ENCODE data around the gene DUSP7.

Gene DUSP7

DNA sequence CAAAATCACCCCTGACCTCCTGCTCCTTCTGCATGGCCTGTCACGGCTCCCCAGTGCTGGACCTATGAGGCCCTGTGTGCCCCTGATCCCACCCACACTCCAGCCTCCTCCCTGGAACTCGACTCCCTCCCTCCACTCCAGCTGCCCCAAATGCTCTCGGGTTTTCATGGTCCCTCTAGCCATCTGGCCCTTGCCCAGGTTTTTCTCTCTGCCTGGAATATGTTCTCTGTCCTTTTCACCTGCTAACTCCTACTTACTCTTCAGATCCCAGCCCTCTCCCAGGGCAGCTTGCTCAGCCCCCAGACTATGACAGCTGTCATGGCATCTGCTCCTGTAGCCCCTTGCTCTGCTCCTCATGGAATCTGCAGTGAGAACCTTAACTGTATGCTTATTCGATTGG, 30.3 kb downstream of the DUSP7 start:
- DNase-seq (ENCODE audit: low read depth): no peak

DNA sequence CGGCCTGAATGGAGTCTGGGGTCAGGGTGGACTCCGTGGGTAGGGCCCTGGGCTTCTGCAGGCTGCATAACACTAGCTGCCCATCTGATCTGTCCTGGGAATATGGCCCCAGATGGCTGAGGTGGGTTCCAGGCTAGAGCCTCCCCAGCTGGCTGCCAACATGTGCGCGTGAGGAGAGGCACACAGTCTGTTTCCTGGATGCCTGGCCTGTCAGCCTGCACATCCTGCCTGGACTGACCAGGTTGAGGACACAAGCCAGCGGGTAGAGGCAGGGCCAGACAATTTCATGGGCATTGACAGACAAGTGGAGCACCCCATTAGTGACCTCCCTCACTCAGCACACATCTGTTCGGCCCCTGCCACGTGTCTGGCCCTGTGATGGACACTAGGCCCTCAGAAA, 30.9 kb downstream of the DUSP7 start:
- DNase-seq (ENCODE audit: low read depth): no peak

GRCh38 chr3:52024765-52025452, 31.5 kb downstream of the DUSP7 start:
- no peak for DNase-seq (ENCODE audit: low read depth)

- no peak for DNase-seq (ENCODE audit: low read depth)
Observed at GRCh38 chr3:52023860-52024764, 32.3 kb downstream of the DUSP7 start.

DNA sequence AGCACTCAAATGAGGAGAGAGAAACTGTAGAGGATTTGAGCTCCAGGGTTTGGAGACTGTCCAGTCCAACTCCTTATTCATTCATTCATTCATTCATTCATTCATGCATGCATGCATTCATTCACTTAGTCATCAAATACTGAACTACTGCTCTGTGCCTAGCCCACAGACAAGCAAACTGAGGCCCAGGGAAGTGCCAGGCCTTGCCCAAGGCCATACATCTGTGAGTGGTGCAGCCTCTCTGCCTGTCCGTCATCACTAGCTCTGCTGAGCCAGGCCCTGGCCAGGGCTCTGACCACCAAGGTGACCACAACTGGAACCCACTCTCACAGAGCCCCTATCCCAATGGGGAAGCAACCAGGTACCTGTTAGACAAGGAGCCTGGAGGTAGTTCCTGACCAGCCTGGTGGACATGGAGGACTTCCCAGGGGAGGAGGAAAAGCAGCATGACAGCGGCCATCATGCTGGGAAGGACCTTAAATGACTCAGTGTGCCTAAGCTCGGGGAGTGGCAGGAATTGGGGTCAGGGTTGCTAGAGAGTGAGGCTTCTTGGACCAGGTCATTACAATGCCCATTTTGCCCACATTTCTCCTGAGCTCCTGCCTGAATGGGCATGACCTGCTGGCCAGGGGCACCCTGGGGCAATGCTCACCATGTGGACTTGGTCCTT, 33.1 kb downstream of the DUSP7 start:
- DNase-seq (ENCODE audit: low read depth): no peak

GRCh38 chr3:52022323-52023100, 33.9 kb downstream of the DUSP7 start:
- DNase-seq (ENCODE audit: low read depth): no peak

GRCh38 chr3:52021489-52022268, 34.7 kb downstream of the DUSP7 start:
- DNase-seq (ENCODE audit: low read depth): no peak

DNA sequence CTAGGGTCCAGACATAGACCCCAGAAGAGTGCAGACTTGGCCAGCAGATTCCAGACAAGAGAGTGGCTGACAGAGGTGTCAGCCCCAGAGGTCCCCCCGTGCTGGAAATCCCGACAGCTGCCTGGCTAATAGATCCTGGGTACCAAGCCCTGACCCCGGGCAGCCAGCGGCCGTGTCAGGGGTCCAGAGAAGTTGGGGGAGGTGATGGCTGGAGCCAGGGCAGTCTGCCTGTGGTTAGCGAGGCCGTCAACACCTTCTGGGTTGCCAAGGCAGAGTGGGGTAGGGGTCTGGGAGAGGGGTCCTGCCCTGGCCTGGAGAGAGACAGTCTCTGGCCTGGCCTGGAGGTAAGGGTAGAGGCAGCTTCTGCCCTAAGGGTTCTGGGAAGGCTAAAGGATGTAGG, 35.6 kb downstream of the DUSP7 start:
- DNase-seq (ENCODE audit: low read depth): no peak

DNA sequence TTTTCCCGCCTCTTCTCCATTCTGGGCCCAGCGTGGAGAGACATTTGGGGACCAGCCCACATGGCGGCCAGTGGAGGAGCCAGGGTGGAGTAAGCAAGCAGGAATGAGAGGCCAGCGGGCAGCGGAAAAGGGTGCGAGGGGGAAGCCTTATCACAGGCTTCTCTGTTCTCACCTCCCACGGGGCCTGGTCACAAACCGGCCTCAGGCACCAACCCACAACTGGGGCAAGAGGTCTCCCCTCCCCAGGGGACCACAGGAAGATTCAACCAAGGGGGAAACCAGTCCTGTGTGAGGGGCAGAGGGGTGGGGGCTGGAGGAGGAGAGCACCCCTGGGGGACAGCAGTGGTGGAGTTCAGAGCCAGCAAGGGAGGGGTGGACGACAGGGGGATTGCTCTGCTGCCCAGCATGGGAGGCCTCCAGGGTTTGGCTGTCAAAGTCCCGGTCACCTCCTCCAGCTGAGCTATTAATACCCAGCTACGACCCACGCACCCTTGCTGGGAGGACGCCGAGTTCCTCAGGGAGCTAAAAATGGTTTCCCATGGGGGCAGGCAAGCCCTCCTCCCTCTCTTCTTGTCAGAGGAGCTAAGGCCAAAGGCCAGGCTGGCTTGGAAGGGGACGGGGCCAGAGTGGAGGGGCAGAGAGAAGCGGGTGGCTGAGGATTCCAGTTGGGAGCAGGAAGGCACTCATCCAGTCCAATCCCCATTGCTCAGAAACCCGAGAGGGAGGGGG, 36.9 kb downstream of the DUSP7 start:
- DNase-seq (ENCODE audit: low read depth): no peak

DNA sequence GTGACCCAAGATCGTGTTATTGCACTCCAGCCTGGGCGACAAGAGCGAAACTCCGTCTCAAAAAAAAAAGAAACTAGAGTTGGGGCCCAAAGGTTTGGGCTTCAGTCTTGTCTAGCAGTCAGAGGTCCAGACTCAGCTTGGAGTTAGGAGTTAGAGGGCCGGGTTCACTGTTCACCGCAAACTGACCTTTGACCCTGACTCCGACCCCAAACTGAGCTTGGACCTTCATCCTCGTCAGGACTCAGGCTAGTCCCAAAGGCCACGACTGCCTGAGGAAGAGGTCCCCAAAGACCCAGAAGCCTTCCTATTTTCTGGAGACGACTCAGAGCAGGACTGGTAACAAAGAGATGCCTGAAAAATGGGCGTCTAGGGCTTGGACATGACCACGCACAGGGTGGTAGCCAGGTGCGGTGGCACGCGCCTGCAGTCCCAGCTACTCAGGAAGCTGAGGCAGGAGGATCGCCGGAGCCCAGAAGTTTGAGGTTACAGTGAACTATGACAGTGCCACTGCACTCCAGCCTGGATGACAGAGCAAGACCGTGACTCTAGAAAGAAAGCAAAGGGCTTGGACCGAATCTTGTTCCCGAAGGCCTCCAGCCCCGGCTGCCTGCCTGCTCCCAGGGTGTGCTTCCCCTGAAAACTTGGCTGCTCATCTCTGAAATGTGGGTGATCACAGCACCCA, 37.9 kb downstream of the DUSP7 start:
- DNase-seq (ENCODE audit: low read depth): no peak

DNA sequence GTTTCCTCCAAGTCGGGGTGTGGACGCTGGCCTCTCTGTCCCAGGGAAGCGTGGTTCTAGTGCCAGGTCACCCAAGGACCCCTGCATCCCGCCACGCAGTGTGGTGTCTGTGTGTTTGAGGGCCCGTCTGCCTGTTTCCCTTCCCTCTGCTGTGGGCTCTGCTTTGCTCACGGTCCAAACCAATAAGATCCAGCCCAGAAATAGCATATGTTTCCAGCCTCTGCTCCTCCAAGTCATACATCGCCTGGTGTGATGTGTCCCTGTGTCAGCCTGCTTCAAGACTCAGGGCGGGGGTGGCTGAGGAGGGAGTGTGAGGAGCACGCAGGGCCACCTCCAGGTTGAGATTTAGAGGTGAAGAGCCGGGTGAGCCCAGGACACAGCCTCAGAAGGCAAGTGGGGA, 38.8 kb downstream of the DUSP7 start:
- no peak for DNase-seq (ENCODE audit: low read depth)

- DNase-seq (ENCODE audit: low read depth): no peak
Observed at GRCh38 chr3:52015438-52016228, 40.7 kb downstream of the DUSP7 start.

GRCh38 chr3:52014613-52015012, 41.8 kb downstream of the DUSP7 start:
- no peak for DNase-seq (ENCODE audit: low read depth)

DNA sequence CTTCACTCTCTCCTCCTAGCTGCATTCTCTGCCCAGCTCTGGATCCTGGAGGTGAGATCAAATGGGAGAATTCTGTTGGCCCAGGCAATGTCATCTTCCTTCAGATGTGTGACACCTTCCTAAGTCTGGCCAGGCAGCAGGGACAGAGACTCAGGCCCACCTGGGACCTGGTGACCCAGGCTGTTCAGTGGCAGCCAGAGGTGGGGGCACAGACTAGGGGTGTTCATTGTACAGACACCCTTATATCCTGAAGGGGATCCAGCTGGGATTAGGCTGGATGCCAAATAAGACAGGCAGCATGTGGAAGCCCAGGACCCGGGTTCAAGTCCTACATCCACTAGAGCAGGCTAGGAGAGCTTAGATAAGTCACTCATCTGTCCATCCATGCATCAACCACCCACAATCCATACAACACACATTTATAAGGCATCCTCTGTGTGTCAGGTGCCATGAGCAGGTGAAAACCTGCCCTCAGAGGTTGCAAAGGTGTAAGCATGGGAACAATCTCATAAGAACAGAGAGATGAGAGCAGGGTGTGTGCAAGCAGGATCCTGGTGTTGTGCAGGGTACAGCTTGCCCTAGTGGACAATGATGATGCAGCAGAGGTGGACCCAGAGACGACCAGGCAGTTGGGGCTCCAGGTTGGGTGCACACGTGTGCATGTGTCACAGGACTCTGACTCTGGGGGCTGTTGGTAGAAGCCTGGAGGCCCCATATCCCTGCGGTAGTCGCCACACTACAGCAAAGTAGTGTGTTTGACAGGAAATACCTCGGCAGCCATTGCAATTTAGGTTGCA, 42.4 kb downstream of the DUSP7 start:
- no peak for DNase-seq (ENCODE audit: low read depth)

DNA sequence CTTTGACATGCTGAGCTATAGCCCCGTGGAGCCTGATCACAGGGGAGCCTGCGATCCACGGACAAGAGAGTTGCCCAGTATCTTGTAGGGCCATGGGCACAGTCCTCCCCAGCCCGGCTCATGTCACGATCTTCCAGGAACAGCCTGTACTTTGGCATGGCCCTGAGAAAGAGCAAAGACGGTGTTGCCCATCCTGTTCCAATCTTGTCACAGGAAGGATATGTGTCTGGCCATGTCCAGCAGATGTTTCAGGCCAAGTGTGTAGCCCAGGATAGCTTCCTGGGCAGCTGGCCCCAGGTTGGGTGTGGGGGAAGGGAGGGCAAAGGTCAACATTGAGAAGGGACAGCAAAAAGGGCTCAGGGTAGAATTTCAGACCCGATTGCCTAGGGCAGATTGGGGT, 43.7 kb downstream of the DUSP7 start:
- no peak for DNase-seq (ENCODE audit: low read depth)

DNA sequence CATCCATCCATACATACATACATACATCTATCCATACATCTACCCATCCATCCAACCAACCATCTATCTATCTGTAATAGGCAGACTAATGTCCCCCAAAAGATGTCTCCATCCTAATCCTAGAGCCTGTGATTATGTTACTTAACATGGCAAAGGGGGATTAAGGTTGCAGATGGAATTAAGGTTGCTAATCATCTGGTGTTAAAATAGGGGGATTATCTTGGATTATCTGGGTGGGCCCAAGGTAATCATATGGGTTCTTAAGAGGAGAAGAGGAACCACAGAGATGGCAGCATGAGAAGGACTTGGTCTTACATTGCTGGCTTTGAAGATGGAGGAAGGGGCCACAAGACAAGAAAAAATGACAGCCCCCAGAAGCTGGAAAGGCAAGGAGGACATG, 45.9 kb downstream of the DUSP7 start:
- no peak for DNase-seq (ENCODE audit: low read depth)

- no peak for DNase-seq (ENCODE audit: low read depth)
Observed at GRCh38 chr3:52007291-52007690, 49.1 kb downstream of the DUSP7 start.

GRCh38 chr3:52006820-52007133, 49.6 kb downstream of the DUSP7 start:
- no peak for DNase-seq (ENCODE audit: low read depth)
